Measurements from ENCODE around the gene PPFIBP1.

DNA sequence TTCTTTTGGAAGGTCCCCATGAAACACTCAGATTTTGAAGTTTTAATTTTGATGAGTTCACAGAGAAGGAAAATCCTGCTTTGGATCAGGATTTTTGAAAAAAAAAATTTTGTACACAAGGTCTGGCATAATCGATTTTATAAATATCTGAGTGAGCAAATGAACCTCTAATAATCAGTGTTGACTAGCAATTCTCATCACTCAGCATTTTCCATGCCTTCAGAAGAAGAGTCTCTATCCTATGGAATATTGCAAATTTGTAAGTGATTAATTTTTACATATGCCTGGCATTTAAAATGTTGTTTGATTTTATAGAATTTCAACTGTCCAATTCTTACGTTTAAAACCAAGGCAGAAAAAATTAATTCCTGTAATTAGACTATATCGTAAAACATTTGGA is 141.7 kb downstream of the PPFIBP1 start:
- TF ChIP-seq, protein P1, sequence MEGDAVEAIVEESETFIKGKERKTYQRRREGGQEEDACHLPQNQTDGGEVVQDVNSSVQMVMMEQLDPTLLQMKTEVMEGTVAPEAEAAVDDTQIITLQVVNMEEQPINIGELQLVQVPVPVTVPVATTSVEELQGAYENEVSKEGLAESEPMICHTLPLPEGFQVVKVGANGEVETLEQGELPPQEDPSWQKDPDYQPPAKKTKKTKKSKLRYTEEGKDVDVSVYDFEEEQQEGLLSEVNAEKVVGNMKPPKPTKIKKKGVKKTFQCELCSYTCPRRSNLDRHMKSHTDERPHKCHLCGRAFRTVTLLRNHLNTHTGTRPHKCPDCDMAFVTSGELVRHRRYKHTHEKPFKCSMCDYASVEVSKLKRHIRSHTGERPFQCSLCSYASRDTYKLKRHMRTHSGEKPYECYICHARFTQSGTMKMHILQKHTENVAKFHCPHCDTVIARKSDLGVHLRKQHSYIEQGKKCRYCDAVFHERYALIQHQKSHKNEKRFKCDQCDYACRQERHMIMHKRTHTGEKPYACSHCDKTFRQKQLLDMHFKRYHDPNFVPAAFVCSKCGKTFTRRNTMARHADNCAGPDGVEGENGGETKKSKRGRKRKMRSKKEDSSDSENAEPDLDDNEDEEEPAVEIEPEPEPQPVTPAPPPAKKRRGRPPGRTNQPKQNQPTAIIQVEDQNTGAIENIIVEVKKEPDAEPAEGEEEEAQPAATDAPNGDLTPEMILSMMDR (IDR thresholded peaks at IDR 0.05), result no peak
- TF ChIP-seq POLR2AphosphoS5 (IDR thresholded peaks at IDR 0.05; ENCODE audit: low read depth, low read length), result no peak
- TF ChIP-seq, protein P2, sequence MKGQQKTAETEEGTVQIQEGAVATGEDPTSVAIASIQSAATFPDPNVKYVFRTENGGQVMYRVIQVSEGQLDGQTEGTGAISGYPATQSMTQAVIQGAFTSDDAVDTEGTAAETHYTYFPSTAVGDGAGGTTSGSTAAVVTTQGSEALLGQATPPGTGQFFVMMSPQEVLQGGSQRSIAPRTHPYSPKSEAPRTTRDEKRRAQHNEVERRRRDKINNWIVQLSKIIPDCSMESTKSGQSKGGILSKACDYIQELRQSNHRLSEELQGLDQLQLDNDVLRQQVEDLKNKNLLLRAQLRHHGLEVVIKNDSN (IDR thresholded peaks at IDR 0.05; ENCODE audit: borderline replicate concordance, low read depth), result no peak
- TF ChIP-seq FOXJ3 (CRISPR knock-in tag; IDR thresholded peaks at IDR 0.05), result no peak
- no peak for TF ChIP-seq SMC3 (IDR thresholded peaks at IDR 0.05; ENCODE audit: low read depth, low read length)
- no peak for TF ChIP-seq CHD2 (IDR thresholded peaks at IDR 0.05; ENCODE audit: low read length, partially characterized antibody)
- no peak for TF ChIP-seq RFX5 (IDR thresholded peaks at IDR 0.05; ENCODE audit: low read length)
- no peak for TF ChIP-seq EZH2phosphoT487 (IDR thresholded peaks at IDR 0.05; ENCODE audit: borderline replicate concordance, low read depth)
- TF ChIP-seq YY1 (IDR thresholded peaks at IDR 0.05; ENCODE audit: low read depth), result no peak
- TF ChIP-seq, protein P3, sequence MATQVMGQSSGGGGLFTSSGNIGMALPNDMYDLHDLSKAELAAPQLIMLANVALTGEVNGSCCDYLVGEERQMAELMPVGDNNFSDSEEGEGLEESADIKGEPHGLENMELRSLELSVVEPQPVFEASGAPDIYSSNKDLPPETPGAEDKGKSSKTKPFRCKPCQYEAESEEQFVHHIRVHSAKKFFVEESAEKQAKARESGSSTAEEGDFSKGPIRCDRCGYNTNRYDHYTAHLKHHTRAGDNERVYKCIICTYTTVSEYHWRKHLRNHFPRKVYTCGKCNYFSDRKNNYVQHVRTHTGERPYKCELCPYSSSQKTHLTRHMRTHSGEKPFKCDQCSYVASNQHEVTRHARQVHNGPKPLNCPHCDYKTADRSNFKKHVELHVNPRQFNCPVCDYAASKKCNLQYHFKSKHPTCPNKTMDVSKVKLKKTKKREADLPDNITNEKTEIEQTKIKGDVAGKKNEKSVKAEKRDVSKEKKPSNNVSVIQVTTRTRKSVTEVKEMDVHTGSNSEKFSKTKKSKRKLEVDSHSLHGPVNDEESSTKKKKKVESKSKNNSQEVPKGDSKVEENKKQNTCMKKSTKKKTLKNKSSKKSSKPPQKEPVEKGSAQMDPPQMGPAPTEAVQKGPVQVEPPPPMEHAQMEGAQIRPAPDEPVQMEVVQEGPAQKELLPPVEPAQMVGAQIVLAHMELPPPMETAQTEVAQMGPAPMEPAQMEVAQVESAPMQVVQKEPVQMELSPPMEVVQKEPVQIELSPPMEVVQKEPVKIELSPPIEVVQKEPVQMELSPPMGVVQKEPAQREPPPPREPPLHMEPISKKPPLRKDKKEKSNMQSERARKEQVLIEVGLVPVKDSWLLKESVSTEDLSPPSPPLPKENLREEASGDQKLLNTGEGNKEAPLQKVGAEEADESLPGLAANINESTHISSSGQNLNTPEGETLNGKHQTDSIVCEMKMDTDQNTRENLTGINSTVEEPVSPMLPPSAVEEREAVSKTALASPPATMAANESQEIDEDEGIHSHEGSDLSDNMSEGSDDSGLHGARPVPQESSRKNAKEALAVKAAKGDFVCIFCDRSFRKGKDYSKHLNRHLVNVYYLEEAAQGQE (IDR thresholded peaks at IDR 0.05; ENCODE audit: low read depth, low read length), result no peak
- no peak for TF ChIP-seq EP300 (IDR thresholded peaks at IDR 0.05; ENCODE audit: borderline replicate concordance in 1 of 2, low read depth in 1 of 2, low read length in 1 of 2)
- TF ChIP-seq RAD21 (IDR thresholded peaks at IDR 0.05; ENCODE audit: low read length), result no peak
- no peak for TF ChIP-seq FOSL2 (IDR thresholded peaks at IDR 0.05; ENCODE audit: borderline replicate concordance, low read depth)

Measured in SK-N-SH (cell line).